ENCODE results near the gene AACS.

The AACS gene

DNA sequence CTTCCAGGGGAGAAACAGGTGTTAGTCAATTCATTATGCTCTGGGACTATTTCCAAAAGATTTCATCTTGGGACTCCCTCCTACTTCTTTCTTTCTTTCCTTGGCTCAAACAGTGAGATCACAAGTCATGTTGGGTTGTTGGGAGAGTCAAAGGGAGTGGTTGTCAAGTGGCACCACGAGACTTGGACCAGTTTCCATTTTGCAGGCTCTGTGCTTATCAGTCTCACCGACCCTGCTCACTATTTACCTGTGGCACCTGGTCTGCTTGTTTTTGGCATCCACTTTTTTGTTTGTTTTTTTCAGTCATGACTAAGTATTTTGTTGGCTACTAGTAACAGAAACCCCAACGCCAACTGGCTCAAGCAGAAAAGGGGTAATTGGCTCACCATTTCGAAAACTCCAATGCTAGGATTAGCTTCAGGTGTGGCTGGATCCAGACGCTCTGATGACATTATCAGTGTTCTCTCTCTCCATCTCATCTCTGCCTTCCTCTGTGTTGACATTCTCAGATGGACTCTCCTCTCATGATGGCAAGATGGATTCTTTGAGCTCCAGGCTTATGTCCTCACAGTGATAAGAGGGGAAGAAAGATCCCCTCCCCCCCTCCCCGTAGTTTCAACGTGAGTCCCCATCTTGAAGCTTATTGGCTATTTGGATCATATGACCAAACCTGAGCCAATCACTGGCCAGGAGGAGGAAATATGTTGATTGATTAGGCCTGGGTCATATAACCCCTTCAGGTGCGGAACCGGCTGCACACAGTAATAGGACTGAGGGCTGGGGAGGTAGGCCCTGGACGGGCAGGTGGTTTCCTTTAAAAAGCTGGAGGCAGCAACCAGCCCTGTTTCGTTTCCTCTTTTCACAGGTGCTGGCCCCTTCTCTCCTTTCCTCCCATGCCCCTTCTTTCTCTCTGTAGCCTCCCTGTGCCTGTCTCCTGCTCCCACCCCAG is 84.2 kb downstream of the AACS start:
- DNase-seq (ENCODE audit: low spot score) (no peak), FAIRE-seq (no peak)

DNA sequence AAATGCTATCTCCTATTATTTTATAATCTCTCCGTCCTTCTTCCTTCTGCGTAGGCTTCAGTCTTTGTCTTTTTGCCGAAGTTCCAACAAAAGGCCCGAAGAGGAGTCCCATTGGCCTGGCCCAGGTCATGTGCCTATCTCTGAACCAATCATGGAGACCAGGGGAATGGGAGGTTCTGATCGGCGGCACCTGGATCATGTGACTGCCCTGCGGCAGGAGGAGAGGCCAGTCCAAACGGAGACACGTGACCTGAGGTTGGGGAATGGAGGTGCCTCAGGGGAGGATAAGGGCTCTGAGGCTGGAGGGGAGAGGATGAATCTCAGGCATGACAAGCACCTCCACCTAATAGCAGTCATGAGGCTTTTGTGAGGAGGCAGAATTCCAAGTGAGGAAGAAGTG is 86.0 kb downstream of the AACS start:
- DNase-seq (ENCODE audit: low spot score) (no peak), FAIRE-seq (no peak)

DNA sequence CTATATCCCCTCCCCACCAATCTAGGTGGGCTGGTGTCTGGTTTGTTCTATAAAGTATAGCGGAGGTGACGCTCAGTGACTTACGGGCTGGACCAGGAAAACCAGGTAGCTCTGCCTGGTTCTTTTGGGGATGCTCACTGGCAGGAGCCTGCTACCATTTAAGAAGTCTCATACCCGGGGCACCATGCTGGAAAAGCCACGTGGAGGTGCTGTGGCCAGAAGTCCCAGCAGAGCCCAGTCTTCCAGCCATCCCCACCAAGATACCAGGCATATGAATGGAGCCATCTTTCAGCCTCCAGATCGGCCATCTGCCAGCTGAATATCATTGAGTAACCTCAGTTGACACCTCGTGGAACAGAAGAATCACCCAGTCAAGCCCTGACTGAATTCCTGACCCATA is 87.2 kb downstream of the AACS start:
- FAIRE-seq (no peak), DNase-seq (ENCODE audit: low spot score) (no peak)

DNA sequence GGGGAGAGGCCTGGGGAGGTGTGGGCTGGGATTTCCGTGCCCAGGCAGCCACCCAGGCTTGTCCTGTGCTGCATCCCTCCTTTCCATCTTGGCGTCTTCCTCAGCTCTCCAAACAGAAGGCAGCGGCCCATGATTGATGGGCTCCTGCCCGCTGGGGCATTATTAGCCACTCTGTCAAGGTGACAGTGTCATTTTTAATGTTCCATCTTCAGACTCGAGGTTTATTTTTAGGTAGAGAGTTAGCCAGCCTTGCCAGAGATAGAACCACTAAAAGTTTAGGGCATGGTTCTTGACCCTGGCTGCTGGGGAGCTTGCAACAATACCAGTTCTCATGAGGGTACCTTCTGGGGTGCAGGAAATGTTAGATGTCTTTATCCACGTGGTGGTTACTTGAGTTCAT is 90.1 kb downstream of the AACS start:
- DNase-seq (ENCODE audit: low spot score) = no peak
- FAIRE-seq = no peak

DNA sequence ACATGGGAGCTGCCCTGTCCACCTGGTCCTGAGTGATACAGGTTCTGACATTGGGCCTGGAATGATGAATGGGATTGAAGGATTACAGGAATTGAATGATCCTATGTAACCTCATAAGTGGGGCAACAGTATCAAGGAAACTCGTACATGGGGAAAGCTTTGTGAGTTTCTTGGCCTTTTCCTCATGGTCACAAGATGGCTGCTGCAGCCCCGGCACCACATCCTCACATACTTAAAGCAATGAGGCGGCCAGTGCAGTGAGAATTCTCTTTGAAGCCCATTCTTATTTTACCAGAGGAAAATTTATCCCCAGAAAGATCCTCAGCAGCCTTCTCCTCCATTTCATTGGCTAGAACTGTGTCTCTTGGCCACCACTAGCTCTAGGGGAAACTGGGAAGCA is 91.9 kb downstream of the AACS start:
- FAIRE-seq (no peak), DNase-seq (ENCODE audit: low spot score) (no peak)

DNA sequence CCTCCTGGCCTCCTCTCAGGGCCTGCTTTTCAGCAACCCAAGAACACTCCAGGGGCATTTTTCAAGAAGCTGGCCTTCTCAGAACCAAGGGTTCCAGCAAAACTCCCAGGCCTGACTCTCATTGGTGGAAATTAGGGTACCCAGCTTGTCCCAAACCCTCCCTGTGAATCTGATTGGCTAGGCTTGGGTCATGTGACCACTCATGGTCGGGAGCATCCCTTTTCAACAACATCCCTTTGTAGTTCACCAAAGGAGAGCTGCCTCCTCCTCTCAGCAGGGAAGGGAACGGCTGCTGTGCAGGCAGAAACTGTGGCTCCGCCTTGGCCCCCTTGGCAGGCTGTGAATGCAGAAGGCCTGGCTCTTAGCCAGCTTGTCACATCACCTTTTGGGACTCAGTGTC is 94.5 kb downstream of the AACS start:
- DNase-seq (ENCODE audit: low spot score) (no peak), FAIRE-seq (no peak)

DNA sequence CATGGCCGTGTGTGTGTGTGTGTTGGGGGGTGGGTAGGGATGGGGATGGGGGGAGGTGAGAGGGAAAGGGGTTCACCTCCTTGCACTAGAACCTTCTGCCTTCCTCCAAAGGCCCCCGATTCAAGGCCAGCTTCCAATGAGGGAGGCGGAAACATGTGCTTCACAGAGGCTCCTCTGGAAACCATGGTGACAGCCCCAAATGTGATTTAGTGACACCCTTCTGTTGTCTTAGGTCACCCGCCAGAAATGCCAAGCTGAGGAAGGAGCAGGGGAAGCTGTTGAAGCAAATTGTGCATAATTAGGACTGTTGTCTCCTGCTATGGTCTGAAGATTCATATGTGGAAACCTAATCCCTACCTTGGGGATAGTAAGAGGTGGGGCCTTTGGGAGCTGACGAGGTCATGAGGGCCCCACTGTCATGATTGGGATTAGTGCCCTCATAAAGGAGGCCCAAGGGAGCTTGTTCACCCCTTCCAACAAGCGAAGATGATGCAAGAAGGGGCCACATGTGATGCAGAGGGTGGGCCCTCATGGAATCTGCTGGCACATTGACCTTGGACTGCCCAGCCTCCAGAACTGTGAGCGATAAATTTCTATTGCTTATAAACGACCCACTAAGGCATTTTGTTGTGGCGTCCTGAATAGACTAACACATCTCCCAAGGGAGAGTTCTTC is 95.2 kb downstream of the AACS start:
- FAIRE-seq (no peak), DNase-seq (ENCODE audit: low spot score) (no peak)

DNA sequence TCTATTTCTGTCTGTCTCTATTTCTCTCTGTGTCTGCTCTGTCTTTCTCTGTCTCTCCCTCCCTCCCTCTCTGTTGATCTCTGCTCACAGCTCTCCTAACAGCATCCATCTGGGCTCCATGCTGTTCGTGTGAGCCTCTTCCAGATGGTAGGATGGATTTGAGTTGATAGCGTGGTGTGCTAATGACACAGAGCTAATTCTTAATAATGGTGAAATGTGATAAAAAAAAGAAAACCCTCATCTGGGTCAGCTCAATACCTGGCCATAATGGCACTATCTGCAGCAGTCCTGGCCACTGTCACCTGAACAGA is 96.4 kb downstream of the AACS start:
- no peak for FAIRE-seq

DNA sequence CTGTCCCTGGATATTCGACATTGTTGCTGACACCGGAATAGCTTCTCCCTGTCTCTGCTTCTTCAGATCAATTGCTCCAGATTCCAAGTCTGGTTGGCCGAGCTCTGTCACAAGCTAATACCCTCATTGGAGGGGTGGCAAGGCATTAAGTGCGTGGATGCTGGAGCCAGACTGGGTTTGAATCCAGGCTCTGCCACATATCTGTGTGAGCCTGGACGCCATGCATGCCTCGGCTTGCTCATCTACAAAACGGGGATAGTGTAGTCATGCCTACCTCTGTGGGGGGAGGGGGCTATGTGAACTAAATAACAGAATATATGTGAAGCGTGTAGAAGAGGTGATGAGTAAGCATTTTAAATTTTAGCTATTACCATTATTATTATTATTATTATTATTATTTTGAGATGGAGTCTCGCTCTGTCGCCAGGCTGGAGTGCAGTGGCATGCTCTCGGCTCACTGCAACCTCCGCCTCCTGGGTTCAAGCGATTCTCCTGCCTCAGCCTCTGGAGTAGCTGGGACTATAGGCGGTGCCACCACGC is 97.3 kb downstream of the AACS start:
- no peak for DNase-seq (ENCODE audit: low spot score)
- FAIRE-seq = no peak

More for the DNA sequence above, 96.4 kb downstream of the AACS start:
- no peak for DNase-seq (ENCODE audit: low spot score)

DNA sequence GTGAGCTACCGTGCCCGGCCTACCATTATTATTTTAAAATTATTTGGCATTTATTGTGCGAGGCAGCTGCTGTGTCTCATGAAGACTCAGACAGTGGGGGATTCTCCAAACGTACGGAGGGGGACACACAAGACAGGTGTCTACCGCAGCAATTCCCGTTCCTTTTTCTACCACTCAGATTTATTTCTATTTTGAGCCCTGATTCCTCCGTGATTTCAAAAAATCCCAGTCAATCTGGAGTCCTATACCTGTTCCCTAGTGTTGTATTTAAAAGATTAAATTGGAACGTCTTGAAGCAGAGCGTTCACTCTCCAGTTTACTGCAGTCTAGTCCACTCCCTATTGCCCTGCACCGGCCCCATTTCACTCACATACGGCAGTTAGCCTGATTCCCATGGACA is 97.9 kb downstream of the AACS start:
- no peak for FAIRE-seq
- DNase-seq (ENCODE audit: low spot score) = no peak

DNA sequence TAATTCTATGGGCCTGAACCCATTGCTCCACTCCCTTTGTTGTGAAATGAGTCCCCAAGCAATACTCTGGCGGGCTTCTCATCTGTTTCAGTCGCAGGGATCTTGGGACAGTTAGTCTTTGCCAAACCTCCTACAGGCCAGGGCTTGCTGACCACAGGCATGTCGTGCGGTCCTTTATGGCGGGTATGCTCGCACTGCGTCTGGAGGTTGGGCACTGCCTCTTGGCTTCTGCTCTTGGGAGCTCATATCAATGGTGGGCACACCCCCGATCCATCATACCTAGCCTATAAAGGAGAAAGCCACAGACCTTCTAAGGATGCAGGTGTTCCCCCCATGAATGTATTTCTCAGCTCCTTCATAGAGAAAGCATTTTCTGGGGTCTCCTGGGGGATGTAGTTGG is 99.3 kb downstream of the AACS start:
- DNase-seq (ENCODE audit: low spot score) (no peak), FAIRE-seq (no peak)

DNA sequence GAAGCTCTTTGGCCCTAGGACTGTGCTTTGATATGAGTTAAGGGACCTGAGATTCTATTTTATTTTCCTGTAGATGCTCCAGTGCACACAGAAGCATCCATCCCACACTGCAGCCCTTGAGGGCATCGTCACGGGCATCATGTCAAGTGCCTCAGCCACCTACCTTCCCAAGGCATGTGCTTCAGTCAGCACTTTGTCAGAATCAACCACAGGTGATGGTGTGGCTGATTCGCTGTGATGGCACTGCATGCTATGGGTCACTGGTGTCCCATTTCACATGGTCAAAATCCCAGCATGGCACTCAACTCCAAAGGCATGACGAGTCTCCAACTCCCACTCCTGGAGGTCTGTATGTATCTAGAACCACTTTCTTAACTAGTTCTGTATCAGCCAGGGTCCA is 100.8 kb downstream of the AACS start:
- FAIRE-seq = no peak
- DNase-seq (ENCODE audit: low spot score) = no peak

DNA sequence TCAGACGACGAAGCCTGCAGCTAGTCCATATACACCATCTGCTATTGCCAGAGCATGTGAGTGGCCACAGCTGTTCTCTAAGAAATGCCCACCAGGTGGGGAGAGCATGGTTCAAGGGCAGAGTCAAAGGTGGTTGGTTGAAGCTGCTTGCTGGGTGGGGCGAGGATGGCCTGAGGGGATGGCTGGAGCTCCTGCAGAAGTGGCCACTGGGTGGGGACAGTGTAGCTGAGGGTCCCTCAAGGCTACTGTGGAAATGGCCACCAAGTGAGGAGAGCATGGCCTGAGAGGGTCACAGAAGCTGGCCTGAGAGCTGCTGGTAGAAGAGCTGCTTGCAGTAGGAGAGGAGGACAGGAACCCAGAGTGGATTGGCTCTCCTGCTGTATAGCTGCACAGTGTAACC is 102.4 kb downstream of the AACS start:
- FAIRE-seq (no peak), DNase-seq (ENCODE audit: low spot score) (no peak)

DNA sequence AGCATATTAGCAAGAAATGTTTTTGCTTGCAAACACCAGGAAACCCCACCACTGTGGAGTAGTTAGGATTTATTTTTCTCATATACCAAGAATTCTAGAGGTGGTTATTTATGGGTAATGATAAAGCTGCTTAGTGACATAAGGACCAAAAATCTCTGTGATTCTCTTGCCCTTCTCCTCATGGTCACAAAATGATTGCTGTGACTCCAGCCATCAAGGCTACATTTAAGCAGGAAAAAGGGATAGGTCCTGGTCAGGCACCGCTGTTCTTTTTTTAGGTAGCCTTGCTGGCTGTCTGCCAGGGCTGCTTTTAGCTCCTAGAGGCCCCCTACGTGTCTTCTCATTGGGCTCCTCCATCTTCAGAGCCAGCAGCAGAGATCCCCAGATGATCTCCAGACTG is 104.2 kb downstream of the AACS start:
- FAIRE-seq = no peak

DNA sequence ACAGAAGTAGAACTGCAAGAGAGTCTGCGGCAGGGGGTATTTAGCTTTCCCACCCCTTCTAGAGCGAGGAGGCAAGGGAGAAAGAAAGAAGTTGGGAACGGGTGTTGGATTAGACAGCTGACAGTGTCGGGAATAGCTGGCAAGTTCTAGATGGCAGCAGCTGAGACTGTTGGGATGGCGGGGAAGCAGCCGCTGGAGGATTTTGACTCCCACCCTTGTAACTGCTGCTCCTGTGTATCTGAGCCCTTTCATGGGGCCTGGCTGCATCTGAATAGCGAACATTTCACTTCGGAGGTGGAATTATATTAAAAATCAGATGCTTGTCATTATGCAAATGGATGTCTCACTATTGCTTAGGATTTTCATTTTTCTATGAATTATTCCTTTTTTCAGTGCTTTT is 104.6 kb downstream of the AACS start:
- FAIRE-seq (no peak), DNase-seq (ENCODE audit: low spot score) (no peak)

More for the DNA sequence above, 104.2 kb downstream of the AACS start:
- DNase-seq (ENCODE audit: low spot score) = no peak

DNA sequence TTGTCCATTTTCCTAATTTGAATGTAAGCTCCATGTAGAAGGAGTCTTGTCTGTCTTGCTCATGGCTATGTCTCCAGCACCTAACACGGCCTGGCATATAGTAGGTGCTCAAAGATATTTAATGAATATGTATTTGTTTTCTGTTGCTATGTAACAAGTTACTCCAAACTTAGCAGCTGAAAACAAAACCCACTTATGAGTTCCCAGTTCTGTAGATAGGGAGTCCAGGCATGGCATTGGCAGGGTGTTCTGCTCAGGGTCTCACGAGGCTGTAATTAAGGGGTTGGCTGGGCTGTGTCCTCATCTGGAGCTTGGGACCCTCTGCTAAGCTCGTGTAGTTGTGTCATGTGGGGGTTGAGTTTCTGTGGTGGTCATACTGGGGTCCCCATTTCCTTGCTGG is 106.0 kb downstream of the AACS start:
- FAIRE-seq (no peak), DNase-seq (ENCODE audit: low spot score) (no peak)

DNA sequence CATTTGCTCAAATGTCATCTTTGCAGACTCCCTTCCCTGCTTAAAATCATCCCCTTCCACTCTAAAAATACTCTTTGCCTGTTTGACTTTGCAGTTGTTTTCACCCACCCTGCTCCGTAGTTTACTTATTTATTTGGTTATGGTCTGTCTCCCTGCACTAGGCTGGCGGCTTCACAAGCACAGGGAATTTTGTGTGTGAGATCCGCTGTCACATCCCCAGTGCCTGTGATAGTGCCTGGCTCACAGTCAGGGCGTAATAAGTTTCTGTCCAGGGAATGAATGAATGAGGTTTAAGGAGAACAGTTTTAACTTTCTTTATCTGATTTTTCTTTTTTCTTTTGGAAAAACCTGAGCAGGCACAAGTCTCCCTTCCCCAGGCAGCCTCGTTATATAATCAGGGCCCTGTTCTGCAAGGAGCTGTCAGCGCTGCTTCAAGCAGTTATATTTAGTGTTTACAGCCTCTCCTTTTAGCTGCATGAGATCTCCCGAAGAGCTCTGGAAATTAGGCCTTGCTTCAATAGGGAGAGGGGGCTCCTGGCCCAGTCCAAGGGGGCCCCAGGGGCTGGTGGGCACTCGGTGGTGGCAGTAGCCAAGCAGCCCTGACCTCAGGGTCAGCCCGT is 107.1 kb downstream of the AACS start:
- no peak for FAIRE-seq
- no peak for DNase-seq (ENCODE audit: low spot score)

DNA sequence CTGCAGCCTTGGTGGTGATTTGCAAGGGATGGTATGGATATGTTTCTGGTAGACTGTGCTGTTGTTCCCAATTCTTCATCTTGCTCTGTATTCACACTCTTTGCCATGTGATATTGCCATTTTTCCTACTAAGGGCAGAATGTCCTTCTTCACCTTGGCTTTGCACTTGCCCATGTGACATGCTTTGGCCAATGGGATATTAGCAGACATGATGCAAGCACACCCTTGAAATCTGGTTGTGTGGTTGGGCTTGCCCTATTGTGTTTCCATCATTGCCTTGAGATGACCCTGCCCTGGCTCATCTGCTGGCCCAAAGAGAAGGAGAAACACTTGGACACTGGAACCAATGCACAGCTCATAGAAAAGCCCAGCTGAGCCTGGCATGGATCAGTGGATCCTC is 110.3 kb downstream of the AACS start:
- DNase-seq (ENCODE audit: low spot score) (no peak), FAIRE-seq (peak; percentile 40)

DNA sequence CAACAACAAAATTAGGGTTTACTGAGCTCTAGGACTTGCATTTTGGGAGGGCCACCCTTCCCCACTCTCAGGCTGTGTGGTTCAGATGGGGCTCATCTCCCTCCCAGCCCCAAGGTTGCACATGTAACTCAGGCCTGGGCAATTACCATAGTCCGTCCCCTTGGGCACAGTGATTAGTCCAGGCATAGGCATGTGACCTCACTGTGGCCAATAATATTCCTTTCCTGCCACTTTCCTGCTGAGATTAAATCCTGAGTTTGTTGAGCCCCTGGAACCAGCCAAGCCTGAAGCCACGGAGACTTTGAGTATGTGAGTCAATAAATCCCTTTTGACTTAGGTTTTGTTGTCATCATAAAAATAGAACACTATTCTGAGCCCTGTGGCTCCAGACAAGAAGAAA is 113.0 kb downstream of the AACS start:
- DNase-seq (ENCODE audit: low spot score) (no peak), FAIRE-seq (no peak)

DNA sequence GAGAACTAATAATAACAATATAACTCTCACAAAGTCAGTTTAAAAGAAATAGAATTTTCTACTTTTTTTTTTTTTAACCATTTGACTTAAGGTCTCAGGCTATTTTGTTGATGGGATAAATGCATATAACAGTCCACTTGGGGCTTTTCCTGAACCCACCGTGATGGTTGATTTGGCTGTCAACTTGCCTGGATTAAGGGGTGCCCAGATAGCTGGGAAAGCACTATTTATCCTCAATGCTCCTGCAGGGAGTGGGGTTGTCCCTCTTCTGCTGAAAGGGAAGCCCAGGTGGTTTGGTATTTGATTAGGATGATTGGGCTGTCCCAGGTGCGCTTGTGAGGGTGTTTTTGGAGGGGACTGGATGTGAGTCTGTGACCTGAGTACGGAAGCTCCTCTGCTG is 114.9 kb downstream of the AACS start:
- no peak for DNase-seq (ENCODE audit: low spot score)
- FAIRE-seq = no peak

DNA sequence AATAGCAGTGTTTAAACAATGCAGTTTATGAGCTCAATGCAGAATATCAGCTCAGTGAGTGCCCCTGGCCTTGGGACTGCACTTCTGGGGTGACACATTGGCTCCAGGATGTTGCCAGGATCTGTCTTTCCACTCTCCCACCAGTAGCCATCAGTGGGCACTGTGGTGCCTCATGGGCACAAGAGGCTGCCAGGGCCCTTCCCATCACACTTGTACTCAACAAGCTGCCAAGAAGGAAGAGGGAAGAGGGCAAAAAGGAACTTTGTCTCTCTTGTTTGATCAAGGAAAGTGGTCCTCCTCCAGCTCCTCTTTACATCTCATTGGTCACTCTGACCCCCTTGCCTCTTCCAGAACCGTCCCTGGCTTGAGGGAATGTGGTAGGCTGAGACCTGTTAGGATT is 115.9 kb downstream of the AACS start:
- FAIRE-seq (no peak), DNase-seq (ENCODE audit: low spot score) (no peak)

All from urothelium cell line (cell line).